Keratinocyte (primary cell): ENCODE results near the gene DLG1. TPM values are rescaled to one million over a fixed set of nuclear protein-coding genes. Genes with fewer than 3 reads are reported as not detected.

Experiments used
- DNase-seq: peaks from one replicate; pipeline ENCODE4 v3.0.0-alpha.2; 2011; ENCODE audit warnings: low read depth, missing footprints, low spot score
- FAIRE-seq: peaks from 2 replicates; lab custom pipeline; 2011; peaks lifted over from hg19 to GRCh38; lab: Jason Lieb, UNC
- H2AFZ ChIP-seq: 2 replicates; pipeline ENCODE4 v1.6.0; 2012; ENCODE audit warnings: low read length, control low read depth, inconsistent platforms; ENCODE audit not compliant: control insufficient read depth
- H3K27ac ChIP-seq: 2 replicates; pipeline ENCODE4 v1.5.1; 2011; ENCODE audit warnings: low read length; ENCODE audit not compliant: control insufficient read depth, insufficient read depth
- H3K27me3 ChIP-seq: 3 replicates; pipeline ENCODE4 v1.6.0; 2011; ENCODE audit warnings: low read length; ENCODE audit not compliant: control insufficient read depth, insufficient read depth; ENCODE audit errors: extremely low read depth
- H3K36me3 ChIP-seq, 2 experiments: 2 replicates in 1 of 2; 3 replicates in 1 of 2; pipeline ENCODE4 v1.5.1; 2011; ENCODE audit warnings: low read length in 2 of 2, mild to moderate bottlenecking in 1 of 2; ENCODE audit not compliant: control insufficient read depth in 2 of 2, insufficient read depth in 2 of 2; ENCODE audit errors: extremely low read depth in 1 of 2
- H3K4me1 ChIP-seq: 3 replicates; pipeline ENCODE4 v1.5.1; 2011; ENCODE audit warnings: low read length; ENCODE audit not compliant: control insufficient read depth, insufficient read depth; ENCODE audit errors: extremely low read depth
- H3K4me2 ChIP-seq: 3 replicates; pipeline ENCODE4 v1.6.0; 2011; ENCODE audit warnings: low read depth, low read length; ENCODE audit not compliant: control insufficient read depth, insufficient read depth; ENCODE audit errors: extremely low read depth
- H3K4me3 ChIP-seq, 3 experiments: fragments of 200-600 bp in 1 of 3; sonication (generic) in 1 of 3; 2 replicates in 2 of 3; 3 replicates in 1 of 3; pipeline ENCODE4 v1.5.1; 2011 to 2016; ENCODE audit warnings: low read length in 3 of 3, mild to moderate bottlenecking in 3 of 3, control low read depth in 2 of 3, inconsistent platforms in 1 of 3, low read depth in 1 of 3, mixed read lengths in 1 of 3, mixed run types in 1 of 3, moderate library complexity in 1 of 3; ENCODE audit not compliant: control insufficient read depth in 2 of 3, insufficient read depth in 2 of 3; ENCODE audit errors: extremely low read depth in 1 of 3
- H3K79me2 ChIP-seq: 2 replicates; pipeline ENCODE4 v1.6.0; 2012; ENCODE audit warnings: low read length; ENCODE audit not compliant: control insufficient read depth, insufficient read depth
- H3K9ac ChIP-seq: 3 replicates; pipeline ENCODE4 v1.6.0; 2011; ENCODE audit warnings: low read length; ENCODE audit not compliant: control insufficient read depth, insufficient read depth; ENCODE audit errors: extremely low read depth
- H3K9me1 ChIP-seq: 3 replicates; pipeline ENCODE4 v1.6.0; 2011; ENCODE audit warnings: low read length; ENCODE audit not compliant: control insufficient read depth, insufficient read depth; ENCODE audit errors: extremely low read depth
- H3K9me3 ChIP-seq: 2 replicates; pipeline ENCODE4 v1.5.1; 2012; ENCODE audit warnings: low read depth, low read length; ENCODE audit not compliant: control insufficient read depth
- H4K20me1 ChIP-seq: 3 replicates; pipeline ENCODE4 v1.6.0; 2011; ENCODE audit warnings: low read length; ENCODE audit not compliant: control insufficient read depth, insufficient read depth; ENCODE audit errors: extremely low read depth
- EZH2 ChIP-seq: IDR thresholded peaks from one replicate; pipeline ENCODE4 v1.6.1; 2012; ENCODE audit warnings: inconsistent platforms, mild to moderate bottlenecking, low read length, moderate library complexity
- dilution Hi-C: fragments of 300-500 bp; cut with MboI; formaldehyde crosslinking; loops from one replicate; pipeline ENCODE4 v1.7.0; 2020; ENCODE audit warnings: low sequenced_read_pairs; ENCODE audit not compliant: extremely low pct_ligation_motif_present
- polyA plus RNA-seq, 5 experiments: library from polyadenylated mRNA; depleted of rRNA in 3 of 5; stranded (reverse) in 3 of 5; stranded (forward) in 1 of 5; unstranded in 1 of 5; fragments of >200 nt; gene quantifications; 1 replicate in 1 of 5; 2 replicates in 3 of 5; 3 replicates in 1 of 5; pipeline versions ENCODE4 v1.2.1 to v1.2.3, GENCODE V29; 2011 to 2012; ENCODE audit warnings: missing spikeins in 2 of 5, low read depth in 1 of 5, low replicate concordance in 1 of 5
- TF ChIP-seq, protein P1 (sequence below), 3 experiments: IDR thresholded peaks in 1 of 3; conservative IDR thresholded peaks in 1 of 3; optimal IDR thresholded peaks in 1 of 3; 2 replicates in 2 of 3; 3 replicates in 1 of 3; pipeline versions ENCODE3 to v1.5.1; 2011; ENCODE audit warnings: low read length in 3 of 3, mild to moderate bottlenecking in 3 of 3, moderate library complexity in 2 of 3, control low read depth in 1 of 3, inconsistent platforms in 1 of 3; ENCODE audit not compliant: insufficient read depth in 2 of 3; ENCODE audit errors: extremely low read depth in 1 of 3

The DLG1 gene
- polyA plus RNA-seq, 1 donor (not counting 4 experiments of a cell fraction or from before 2014, with no cell fraction given) = 139 TPM

DNA sequence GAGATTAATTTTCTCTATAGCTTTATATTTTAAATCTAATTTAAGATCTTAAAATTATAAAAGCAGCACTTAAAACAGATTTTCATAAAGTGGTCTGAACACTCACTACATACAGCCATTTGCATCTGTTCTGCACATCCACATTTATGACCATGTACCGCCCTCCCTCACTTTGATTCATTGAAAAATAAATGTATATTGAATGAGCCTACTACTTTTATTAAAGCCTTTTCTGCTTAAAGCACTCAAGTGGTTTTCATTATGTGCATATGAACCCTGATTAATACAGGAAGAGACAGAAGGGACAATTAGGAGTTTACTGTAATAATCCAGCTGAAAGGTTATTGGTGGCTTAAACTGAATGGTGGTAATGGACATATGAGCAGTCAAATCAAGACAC is 129.4 kb downstream of the DLG1 start:
- H3K27ac ChIP-seq = no peak overlapping the region
- no peak for TF ChIP-seq EZH2
- TF ChIP-seq, protein P1, sequence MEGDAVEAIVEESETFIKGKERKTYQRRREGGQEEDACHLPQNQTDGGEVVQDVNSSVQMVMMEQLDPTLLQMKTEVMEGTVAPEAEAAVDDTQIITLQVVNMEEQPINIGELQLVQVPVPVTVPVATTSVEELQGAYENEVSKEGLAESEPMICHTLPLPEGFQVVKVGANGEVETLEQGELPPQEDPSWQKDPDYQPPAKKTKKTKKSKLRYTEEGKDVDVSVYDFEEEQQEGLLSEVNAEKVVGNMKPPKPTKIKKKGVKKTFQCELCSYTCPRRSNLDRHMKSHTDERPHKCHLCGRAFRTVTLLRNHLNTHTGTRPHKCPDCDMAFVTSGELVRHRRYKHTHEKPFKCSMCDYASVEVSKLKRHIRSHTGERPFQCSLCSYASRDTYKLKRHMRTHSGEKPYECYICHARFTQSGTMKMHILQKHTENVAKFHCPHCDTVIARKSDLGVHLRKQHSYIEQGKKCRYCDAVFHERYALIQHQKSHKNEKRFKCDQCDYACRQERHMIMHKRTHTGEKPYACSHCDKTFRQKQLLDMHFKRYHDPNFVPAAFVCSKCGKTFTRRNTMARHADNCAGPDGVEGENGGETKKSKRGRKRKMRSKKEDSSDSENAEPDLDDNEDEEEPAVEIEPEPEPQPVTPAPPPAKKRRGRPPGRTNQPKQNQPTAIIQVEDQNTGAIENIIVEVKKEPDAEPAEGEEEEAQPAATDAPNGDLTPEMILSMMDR (optimal IDR thresholded peaks at IDR 0.05 in 1 of 3, IDR thresholded peaks at IDR 0.05 in 1 of 3, conservative IDR thresholded peaks at IDR 0.05 in 1 of 3; ENCODE audit: extremely low read depth in 1 of 3, insufficient read depth in 2 of 3, low read length in 3 of 3) = no peak
- FAIRE-seq = no peak
- peaks cover 6 to 12% of the 10 kb centered on the region in 2 experiments for H3K36me3 ChIP-seq
- no peaks in the 10 kb centered on the region for H3K4me1 ChIP-seq
- no peak overlapping the region for H3K4me3 ChIP-seq
- no peak overlapping the region for H2AFZ ChIP-seq
- dilution Hi-C loops = no loop called here
- no peaks in the 10 kb centered on the region for H3K27me3 ChIP-seq
- H3K4me2 ChIP-seq = no peak overlapping the region
- DNase-seq = no peak
- H3K9ac ChIP-seq = no peak overlapping the region
- no peaks in the 10 kb centered on the region for H4K20me1 ChIP-seq
- H3K9me1 ChIP-seq = peaks cover 7% of the 10 kb centered on the region
- peaks cover 89% of the 10 kb centered on the region for H3K79me2 ChIP-seq
- H3K9me3 ChIP-seq = no peaks in the 10 kb centered on the region

DNA sequence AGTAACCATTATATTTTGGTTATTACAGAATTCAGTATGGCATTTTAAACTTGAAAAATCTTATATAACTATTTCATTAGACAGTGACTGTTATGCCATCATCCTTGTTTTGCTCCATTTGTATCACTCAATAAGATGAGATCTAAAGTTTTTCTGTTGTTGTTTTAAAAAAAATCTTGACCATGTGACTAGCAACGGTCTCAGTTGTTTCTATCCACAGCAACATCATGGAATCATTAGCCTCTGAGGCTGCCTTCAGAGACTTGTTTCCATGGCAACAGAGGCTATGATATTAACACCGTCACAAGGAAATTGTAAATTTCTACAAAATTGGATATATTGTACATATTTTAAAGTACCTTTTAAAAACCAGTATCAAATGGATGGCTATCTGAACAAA is 129.8 kb downstream of the DLG1 start:
- dilution Hi-C loops = no loop called here
- Histone ChIP-seq H3K4me2 (no peak overlapping the region), H3K9ac (no peak overlapping the region), H3K79me2 (peaks cover 87% of the 10 kb centered on the region), H3K27me3 (no peaks in the 10 kb centered on the region), H3K4me3 (no peak overlapping the region), H3K9me1 (peaks cover 7% of the 10 kb centered on the region), H3K36me3 (peaks cover 6 to 14% of the 10 kb centered on the region in 2 experiments), H3K4me1 (no peaks in the 10 kb centered on the region), H2AFZ (no peak overlapping the region), H3K9me3 (no peaks in the 10 kb centered on the region), H4K20me1 (no peaks in the 10 kb centered on the region), H3K27ac (no peak overlapping the region)
- DNase-seq (no peak), FAIRE-seq (no peak)
- TF ChIP-seq, protein P1 (optimal IDR thresholded peaks at IDR 0.05 in 1 of 3, IDR thresholded peaks at IDR 0.05 in 1 of 3, conservative IDR thresholded peaks at IDR 0.05 in 1 of 3; ENCODE audit: extremely low read depth in 1 of 3, insufficient read depth in 2 of 3, low read length in 3 of 3) = no peak
- TF ChIP-seq EZH2 = no peak
